ENCODE measurements around the gene EXOG.

EXOG gene

DNA sequence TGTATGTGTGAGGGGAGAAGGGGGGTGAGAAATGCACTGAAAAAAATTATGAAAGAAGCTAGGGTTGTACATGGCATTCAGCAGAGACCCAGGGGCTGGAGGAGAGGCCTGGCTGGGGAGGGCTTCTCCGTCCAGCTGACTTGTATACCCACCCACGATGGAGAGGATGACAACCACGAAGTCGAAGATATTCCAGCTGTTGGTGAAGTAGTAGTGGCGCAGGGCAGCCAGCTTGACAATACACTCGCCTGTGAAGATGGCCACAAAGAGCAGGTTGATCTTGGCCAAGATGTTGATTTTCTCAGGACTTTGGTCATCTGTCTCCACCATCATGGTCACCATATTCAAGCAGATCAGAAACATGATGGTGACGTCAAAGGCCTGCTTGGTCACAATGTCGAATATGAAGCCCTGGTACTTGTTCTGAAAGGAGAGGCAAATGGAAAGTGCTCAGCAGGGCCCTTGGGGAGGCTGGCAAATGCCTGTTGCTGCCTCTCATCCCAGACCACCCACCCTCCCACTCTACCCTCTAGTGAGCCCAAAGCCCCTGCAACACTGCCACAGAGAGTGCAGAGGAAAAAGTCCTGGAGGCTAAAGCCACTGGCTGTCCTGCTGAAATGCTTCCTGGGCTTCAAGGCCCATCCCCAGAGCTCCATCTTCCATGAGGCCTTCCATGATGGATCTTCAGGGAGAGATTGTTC is 58.1 kb downstream of the EXOG start:
- no peak for DNase-seq (ENCODE audit: low read depth)
- no peak for TF ChIP-seq CTCF (IDR thresholded peaks at IDR 0.05; ENCODE audit: insufficient read depth, low read depth, low read length, missing control alignments)
- no peak overlapping the region for H3K4me3 ChIP-seq (ENCODE audit: low read length)

DNA sequence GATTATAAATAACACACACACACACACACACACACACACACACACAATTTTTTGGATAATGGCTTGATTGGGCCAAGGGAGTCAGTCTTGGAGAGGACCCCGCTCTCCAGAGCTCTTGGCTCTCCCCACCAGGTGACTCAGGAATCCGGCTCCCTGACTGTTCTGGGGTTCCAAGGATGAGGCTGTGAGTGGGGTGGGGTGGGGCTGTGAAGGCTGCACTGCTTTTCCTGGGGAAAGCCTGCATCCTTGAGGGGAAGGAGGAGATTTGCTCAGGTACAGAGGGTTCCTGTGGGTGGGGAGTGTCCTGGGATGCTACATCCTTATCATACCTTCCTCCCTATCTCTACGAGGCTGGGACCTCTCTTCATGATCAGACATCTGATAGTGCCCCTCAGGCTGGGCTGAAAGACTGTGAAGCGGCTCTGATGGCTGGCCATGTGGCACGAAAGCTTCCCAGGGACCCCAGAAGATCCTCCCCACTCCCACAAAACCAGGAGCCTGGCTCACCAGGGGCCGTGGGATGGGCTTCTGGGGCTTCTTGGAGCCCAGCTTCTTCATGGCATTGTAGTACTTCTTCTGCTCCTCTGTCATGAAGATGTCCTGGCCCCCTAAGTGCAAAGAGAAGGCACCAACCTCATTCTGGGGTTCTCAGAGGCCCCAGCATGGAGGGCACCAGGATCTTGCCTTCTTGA is 59.2 kb downstream of the EXOG start:
- H3K4me3 ChIP-seq (ENCODE audit: low read length): no peak overlapping the region
- no peak for DNase-seq (ENCODE audit: low read depth)
- TF ChIP-seq CTCF (IDR thresholded peaks at IDR 0.05; ENCODE audit: insufficient read depth, low read depth, low read length, missing control alignments): no peak

GRCh38 chr3:38555926-38556325 is 59.8 kb downstream of the EXOG start:
- no peak for DNase-seq (ENCODE audit: low read depth)
- no peak for TF ChIP-seq CTCF (IDR thresholded peaks at IDR 0.05; ENCODE audit: insufficient read depth, low read depth, low read length, missing control alignments)
- no peak overlapping the region for H3K4me3 ChIP-seq (ENCODE audit: low read length)

DNA sequence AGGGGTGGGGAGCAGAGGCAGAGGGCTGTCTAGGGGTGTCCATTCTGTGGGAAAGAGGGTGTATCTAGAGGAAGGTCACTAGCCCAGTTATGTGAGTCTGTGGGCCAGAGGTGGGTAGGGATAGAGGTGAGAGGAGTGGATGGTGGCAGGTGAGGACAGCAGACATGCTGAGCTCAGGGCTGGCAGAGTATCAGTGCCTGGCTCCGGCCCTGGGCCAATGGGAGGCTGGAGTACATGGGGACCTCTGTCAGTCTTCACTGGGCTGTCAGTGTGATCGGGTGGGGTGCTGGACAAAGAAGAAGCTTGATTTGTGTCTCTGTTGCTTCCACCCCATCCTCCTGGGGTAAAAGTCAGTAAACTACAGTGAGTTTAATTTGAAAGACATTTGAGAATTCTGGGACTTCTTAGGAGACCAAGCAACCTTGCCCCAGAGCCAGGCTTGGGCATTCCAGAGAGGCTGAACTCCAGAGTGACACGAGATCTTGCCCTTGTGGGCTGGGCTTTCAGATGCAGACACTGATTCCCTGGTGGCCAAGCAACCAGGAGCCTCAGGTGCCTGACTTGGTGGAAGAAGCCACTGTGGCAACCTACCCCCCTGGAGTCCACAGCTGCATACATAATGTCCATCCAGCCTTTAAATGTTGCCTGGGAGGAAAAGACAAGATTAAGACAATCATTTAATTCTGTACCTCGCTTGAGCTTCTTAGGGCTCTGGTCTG is 60.7 kb downstream of the EXOG start:
- H3K4me3 ChIP-seq (ENCODE audit: low read length): no peak overlapping the region
- no peak for TF ChIP-seq CTCF (IDR thresholded peaks at IDR 0.05; ENCODE audit: insufficient read depth, low read depth, low read length, missing control alignments)
- no peak for DNase-seq (ENCODE audit: low read depth)

- no peak overlapping the region for H3K4me3 ChIP-seq (ENCODE audit: low read length)
- DNase-seq (ENCODE audit: low read depth): no peak
- no peak for TF ChIP-seq CTCF (IDR thresholded peaks at IDR 0.05; ENCODE audit: insufficient read depth, low read depth, low read length, missing control alignments)
These were observed 62.7 kb downstream of the EXOG start for GRCh38 chr3:38558864-38559263.

DNA sequence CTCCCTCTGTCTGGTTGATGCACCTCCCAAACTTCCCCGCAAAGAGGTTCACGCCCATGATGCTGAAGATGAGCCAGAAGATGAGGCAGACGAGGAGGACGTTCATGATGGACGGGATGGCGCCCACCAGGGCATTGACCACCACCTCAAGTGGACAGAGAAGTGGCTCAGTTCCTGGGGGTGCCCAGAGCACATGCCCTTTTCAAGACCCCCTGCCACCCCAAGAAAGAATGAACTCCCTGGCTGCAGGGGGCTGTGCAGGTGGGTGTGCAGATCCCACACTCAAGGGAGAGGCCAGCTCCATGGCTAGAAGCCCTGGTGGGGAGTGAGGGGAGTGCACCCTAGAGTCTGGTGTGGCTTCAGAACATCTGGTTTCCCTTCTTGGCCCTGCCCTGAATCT is 64.1 kb downstream of the EXOG start:
- TF ChIP-seq CTCF (IDR thresholded peaks at IDR 0.05; ENCODE audit: insufficient read depth, low read depth, low read length, missing control alignments): peak; percentile 8
- no peak for DNase-seq (ENCODE audit: low read depth)

More for the DNA sequence above, 64.1 kb downstream of the EXOG start:
- no peak overlapping the region for H3K4me3 ChIP-seq (ENCODE audit: low read length)

All from epithelial cell of esophagus (primary cell).